ENCODE measurements around the gene RFC3. TPM values are rescaled to one million over a fixed set of nuclear protein-coding genes. Genes with fewer than 3 reads are reported as not detected.
A peak's percentile ranks its signal among the peaks of the same experiment; 100 is the strongest.

The RFC3 gene
- total and polyA plus RNA-seq, 8 donors = 8.0 to 27.3 (median 20.9) TPM

DNA sequence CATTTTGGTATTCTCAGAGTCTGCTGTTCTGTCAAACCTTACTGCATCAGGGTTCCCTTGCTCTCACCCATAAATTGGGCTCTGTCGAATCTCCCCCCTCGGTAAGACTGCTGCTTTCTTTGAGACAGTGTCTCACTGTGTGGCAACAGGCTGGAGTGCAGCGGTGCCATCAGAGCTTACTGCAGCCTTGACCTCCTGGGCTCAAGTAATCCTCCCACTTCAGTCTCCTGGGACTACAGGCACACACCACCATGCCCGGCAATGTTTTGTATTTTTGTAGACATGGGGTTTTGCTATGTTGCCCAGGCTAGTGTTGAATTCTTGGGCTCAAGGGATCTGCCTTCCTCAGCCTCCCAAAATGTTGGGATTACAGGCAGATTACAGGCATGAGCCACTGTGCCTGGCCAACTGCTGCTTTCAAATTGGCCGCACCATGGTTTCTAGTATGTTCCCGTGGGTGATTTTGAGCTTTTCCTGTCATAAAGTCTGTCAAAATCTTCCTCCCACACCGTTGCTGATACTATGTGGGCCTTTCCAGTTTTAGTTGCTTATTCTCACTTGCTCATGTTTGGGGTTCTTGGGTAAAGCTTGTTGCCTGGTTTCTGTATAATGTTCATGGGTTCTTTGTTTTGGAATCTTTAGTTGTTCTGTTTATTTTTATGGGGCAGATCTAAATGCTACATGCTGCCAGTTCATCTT lies 10.6 kb downstream of the RFC3 start:
- H3K36me3 ChIP-seq = peaks cover 0 to 37% of the 10 kb centered on the region in 2 donors
- no peaks in the 10 kb centered on the region for H3K27me3 ChIP-seq
- no peak for ATAC-seq
- intact Hi-C loops (cut with DNase I) = no loop called here
- H3K4me3 ChIP-seq = no peak overlapping the region
- H3K27ac ChIP-seq = no peak overlapping the region
- no peaks in the 10 kb centered on the region for H3K9me3 ChIP-seq
- DNase-seq = no peak
- TF ChIP-seq, protein P1, sequence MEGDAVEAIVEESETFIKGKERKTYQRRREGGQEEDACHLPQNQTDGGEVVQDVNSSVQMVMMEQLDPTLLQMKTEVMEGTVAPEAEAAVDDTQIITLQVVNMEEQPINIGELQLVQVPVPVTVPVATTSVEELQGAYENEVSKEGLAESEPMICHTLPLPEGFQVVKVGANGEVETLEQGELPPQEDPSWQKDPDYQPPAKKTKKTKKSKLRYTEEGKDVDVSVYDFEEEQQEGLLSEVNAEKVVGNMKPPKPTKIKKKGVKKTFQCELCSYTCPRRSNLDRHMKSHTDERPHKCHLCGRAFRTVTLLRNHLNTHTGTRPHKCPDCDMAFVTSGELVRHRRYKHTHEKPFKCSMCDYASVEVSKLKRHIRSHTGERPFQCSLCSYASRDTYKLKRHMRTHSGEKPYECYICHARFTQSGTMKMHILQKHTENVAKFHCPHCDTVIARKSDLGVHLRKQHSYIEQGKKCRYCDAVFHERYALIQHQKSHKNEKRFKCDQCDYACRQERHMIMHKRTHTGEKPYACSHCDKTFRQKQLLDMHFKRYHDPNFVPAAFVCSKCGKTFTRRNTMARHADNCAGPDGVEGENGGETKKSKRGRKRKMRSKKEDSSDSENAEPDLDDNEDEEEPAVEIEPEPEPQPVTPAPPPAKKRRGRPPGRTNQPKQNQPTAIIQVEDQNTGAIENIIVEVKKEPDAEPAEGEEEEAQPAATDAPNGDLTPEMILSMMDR (IDR thresholded peaks at IDR 0.05) = no peak
- no peaks in the 10 kb centered on the region for H3K4me1 ChIP-seq

DNA sequence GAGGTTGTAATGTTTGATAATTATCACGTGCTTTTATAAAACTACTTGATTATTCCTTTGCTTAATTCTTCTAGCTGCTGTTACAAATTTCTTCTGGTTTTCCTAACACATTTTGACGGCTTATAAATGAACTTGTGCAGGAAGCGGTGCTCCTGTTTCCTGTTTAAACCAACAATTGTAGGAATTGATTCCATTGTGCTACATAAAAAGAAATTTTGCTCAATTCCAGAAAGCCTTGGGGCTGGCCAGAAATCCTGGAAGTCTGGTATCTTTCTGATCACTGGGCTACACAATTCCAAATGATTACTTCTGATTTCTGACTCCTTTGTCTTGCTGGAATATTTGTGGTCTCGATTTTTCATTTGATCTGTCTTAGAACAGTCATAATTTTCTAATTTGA lies 14.9 kb downstream of the RFC3 start:
- Histone ChIP-seq H3K4me3 (no peak overlapping the region), H3K36me3 (peaks cover 0 to 39% of the 10 kb centered on the region in 2 donors), H3K27me3 (no peaks in the 10 kb centered on the region), H3K4me1 (no peaks in the 10 kb centered on the region), H3K27ac (no peak overlapping the region), H3K9me3 (no peaks in the 10 kb centered on the region)
- ATAC-seq = no peak
- intact Hi-C loops (cut with DNase I) = no loop called here
- TF ChIP-seq, protein P1 (IDR thresholded peaks at IDR 0.05) = no peak
- no peak for DNase-seq

GRCh38 chr13:33838647-33839046 lies 20.7 kb downstream of the RFC3 start:
- Histone ChIP-seq H3K4me3 (no peak overlapping the region), H3K4me1 (no peaks in the 10 kb centered on the region), H3K9me3 (no peaks in the 10 kb centered on the region), H3K36me3 (peaks cover 0 to 13% of the 10 kb centered on the region in 2 donors), H3K27me3 (no peaks in the 10 kb centered on the region), H3K27ac (no peak overlapping the region)
- peak in 2 of 4 donors; percentile 63 to 72 for DNase-seq
- intact Hi-C loops (cut with DNase I) = no loop called here
- TF ChIP-seq, protein P1 (IDR thresholded peaks at IDR 0.05) = no peak
- no peak for ATAC-seq

GRCh38 chr13:33840402-33840801 lies 22.5 kb downstream of the RFC3 start:
- no peaks in the 10 kb centered on the region for H3K9me3 ChIP-seq
- H3K36me3 ChIP-seq = peaks cover 0 to 9% of the 10 kb centered on the region in 2 donors
- DNase-seq (no peak), ATAC-seq (no peak)
- TF ChIP-seq, protein P1 (IDR thresholded peaks at IDR 0.05) = no peak
- no peaks in the 10 kb centered on the region for H3K27me3 ChIP-seq
- H3K4me1 ChIP-seq = no peaks in the 10 kb centered on the region
- H3K27ac ChIP-seq = no peak overlapping the region
- no peak overlapping the region for H3K4me3 ChIP-seq
- intact Hi-C loops (cut with DNase I) = no loop called here

DNA sequence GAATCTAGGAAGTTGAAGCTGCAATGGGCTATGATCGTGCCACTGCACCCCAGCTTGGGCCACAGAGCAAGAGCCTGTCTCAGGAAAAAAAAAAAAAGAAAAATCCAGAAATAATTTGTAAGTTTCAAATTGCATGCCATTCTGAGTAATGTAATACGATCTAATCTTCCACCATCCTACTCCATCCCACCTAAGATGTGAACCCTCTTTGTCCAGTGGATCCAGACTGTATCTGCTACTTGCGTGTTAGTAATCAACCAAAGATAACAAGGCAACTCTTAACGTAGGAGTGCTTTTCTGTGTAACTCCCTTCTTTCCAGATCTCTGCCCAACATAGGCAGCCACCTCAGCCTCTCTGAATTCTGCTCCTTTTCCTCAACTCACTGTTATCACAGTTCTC lies 24.3 kb downstream of the RFC3 start:
- Histone ChIP-seq H3K27ac (no peak overlapping the region), H3K9me3 (no peaks in the 10 kb centered on the region), H3K4me1 (no peaks in the 10 kb centered on the region), H3K27me3 (no peaks in the 10 kb centered on the region), H3K4me3 (no peak overlapping the region), H3K36me3 (peaks cover 0 to 8% of the 10 kb centered on the region in 2 donors)
- DNase-seq = no peak
- intact Hi-C loops (cut with DNase I) = no loop called here
- TF ChIP-seq, protein P1 (IDR thresholded peaks at IDR 0.05) = no peak
- no peak for ATAC-seq

All from left lung (tissue), 10 donors.